HepG2 (cell line): Measurements from ENCODE around the gene DLST. TPM values are rescaled to one million over a fixed set of nuclear protein-coding genes. Genes with fewer than 3 reads are reported as not detected.

Experiments used
- ATAC-seq: fragments of 200-7000 bp; cut with Tn5 transposase; 3 replicates; pipeline ENCODE4 v1.9.1; 2020; ENCODE audit warnings: mild to moderate bottlenecking, moderate library complexity
- BruUV-seq: library from RNA; stranded (reverse); fragments of 400-500 nt; replicated peaks from 2 replicates; lab custom pipeline; 2021; lab: Mats Ljungman, UMichigan
- CTCF ChIA-PET: fragments of 300-600 bp; formaldehyde crosslinking; extraction: SDS; loops from one replicate; lab custom pipeline; 2021; ENCODE audit warnings: low total read pairs, inconsistent platforms, low intra/inter-chr PET ratio; lab: Yijun Ruan, JAX
- POLR2A ChIA-PET: fragments of 350-600 bp; sonication (Branson Sonifier 250); formaldehyde crosslinking; loops from one replicate; lab custom pipeline; 2020; ENCODE audit warnings: antibody characterized with exemption, inconsistent platforms; lab: Yijun Ruan, JAX
- DNase-seq: peaks from one replicate; pipeline ENCODE4 v3.0.0-alpha.2; 2015; ENCODE audit warnings: low spot score
- FAIRE-seq: peaks from 3 replicates; lab custom pipeline; 2011; peaks lifted over from hg19 to GRCh38; lab: Jason Lieb, UNC
- H2AFZ ChIP-seq: one replicate; pipeline ENCODE4 v1.6.1; 2011; ENCODE audit warnings: low read length, inconsistent platforms
- H3K27ac ChIP-seq: fragments of 300-600 bp; 3 replicates; pipeline ENCODE4 v1.8.0; 2011; ENCODE audit warnings: mixed run types, mild to moderate bottlenecking, mixed read lengths, low read length, inconsistent platforms; ENCODE audit not compliant: insufficient read depth; ENCODE audit errors: extremely low read length
- H3K27me3 ChIP-seq, 2 experiments: fragments of 200-600 bp in 1 of 2; 2 replicates in 1 of 2; 3 replicates in 1 of 2; pipeline versions ENCODE4 v1.6.0 to v1.8.0; 2011; ENCODE audit warnings: low read length in 2 of 2, mild to moderate bottlenecking in 2 of 2, moderate library complexity in 2 of 2, inconsistent platforms in 1 of 2; ENCODE audit not compliant: insufficient read depth in 2 of 2, control insufficient read depth in 1 of 2
- H3K36me3 ChIP-seq, 2 experiments: fragments of 200-600 bp in 1 of 2; replicated peaks in 1 of 2; 2 replicates in 1 of 2; 3 replicates in 1 of 2; pipeline versions ENCODE4 v1.5.1 to v1.8.0; 2011; ENCODE audit warnings: low read length in 2 of 2, inconsistent platforms in 1 of 2; ENCODE audit not compliant: insufficient read depth in 2 of 2, control insufficient read depth in 1 of 2
- H3K4me1 ChIP-seq: 2 replicates; pipeline ENCODE4 v1.5.1; 2012; ENCODE audit warnings: low read length, inconsistent platforms; ENCODE audit not compliant: insufficient read depth
- H3K4me2 ChIP-seq: 2 replicates; pipeline ENCODE4 v1.6.0; 2011; ENCODE audit warnings: low read depth, low read length, inconsistent platforms
- H3K4me3 ChIP-seq, 3 experiments: fragments of 200-600 bp in 1 of 3; sonication (generic), shearing (Covaris generic) in 1 of 3; replicated peaks in 1 of 3; 2 replicates each; pipeline ENCODE4 v1.5.1; 2011 to 2016; ENCODE audit warnings: low read length in 3 of 3, inconsistent platforms in 2 of 3, low read depth in 2 of 3, mild to moderate bottlenecking in 2 of 3, control low read depth in 1 of 3, mixed read lengths in 1 of 3; ENCODE audit not compliant: insufficient read depth in 1 of 3
- H3K79me2 ChIP-seq: one replicate; pipeline ENCODE4 v1.6.1; 2011; ENCODE audit warnings: low read length, inconsistent platforms; ENCODE audit not compliant: insufficient read depth
- H3K9ac ChIP-seq: 2 replicates; pipeline ENCODE4 v1.6.0; 2011; ENCODE audit warnings: mild to moderate bottlenecking, low read depth, low read length, inconsistent platforms; ENCODE audit not compliant: insufficient read depth
- H3K9me3 ChIP-seq: 2 replicates; pipeline ENCODE4 v1.5.1; 2012; ENCODE audit warnings: mild to moderate bottlenecking, low read length
- H4K20me1 ChIP-seq: 2 replicates; pipeline ENCODE4 v1.6.0; 2011; ENCODE audit warnings: inconsistent platforms, mild to moderate bottlenecking, low read length, moderate library complexity; ENCODE audit not compliant: insufficient read depth
- RFXAP ChIP-seq: sonication (generic); formaldehyde crosslinking; IDR thresholded peaks from 2 replicates; pipeline ENCODE4 v1.4.0; 2020; ENCODE audit warnings: missing genetic modification reagents, borderline replicate concordance
- SRY ChIP-seq: sonication (generic); formaldehyde crosslinking; IDR thresholded peaks from 2 replicates; pipeline ENCODE4 v1.8.0; 2022; ENCODE audit warnings: mild to moderate bottlenecking, missing genetic modification reagents
- ZNF121 ChIP-seq: sonication (generic); formaldehyde crosslinking; IDR thresholded peaks from 2 replicates; pipeline ENCODE4 v1.5.0; 2020; ENCODE audit warnings: mild to moderate bottlenecking, missing genetic modification reagents
- WGBS: methylation state at CpG from one replicate; pipeline ENCODE4 v1.1.6; 2017; ENCODE audit warnings: low lambda C conversion rate; 5-methylcytosine and 5-hydroxymethylcytosine counted together
- in situ Hi-C: cut with HindIII; loops from 2 replicates; pipeline ENCODE4 v1.10.0; 2017; ENCODE audit warnings: low pct_unique_long_range_greater_than_20kb; ENCODE audit not compliant: extremely low pct_ligation_motif_present
- intact Hi-C: fragments of 100-400 bp; cut with micrococcal nuclease; formaldehyde crosslinking; loops from one replicate; pipeline ENCODE4 v1.10.0; 2022; ENCODE audit not compliant: unreplicated experiment
- polyA plus RNA-seq, 8 experiments: library from polyadenylated mRNA; depleted of rRNA in 3 of 8; stranded (reverse) in 7 of 8; unstranded in 1 of 8; fragments of >200 nt; fragmentation: Illumina TruSeq in 4 of 8; extraction: Trizol in 4 of 8; gene quantifications; 2 replicates each; pipeline versions ENCODE4 v1.2.1 to v1.2.3, GENCODE V29; 2011 to 2016; ENCODE audit warnings: low read depth in 4 of 8, missing spikeins in 1 of 8, mixed read lengths in 1 of 8; ENCODE audit not compliant: insufficient read depth in 1 of 8
- total RNA-seq, 5 experiments: library from RNA; depleted of rRNA; stranded (reverse); fragments of >200 nt; fragmentation: Illumina TruSeq; extraction: Trizol; gene quantifications; 2 replicates each; pipeline ENCODE4 v1.2.3, GENCODE V29; 2016; ENCODE audit warnings: low read depth in 1 of 5
- TF ChIP-seq, protein P1 (sequence below): sonication (generic); formaldehyde crosslinking; IDR thresholded peaks from 2 replicates; pipeline ENCODE4 v1.5.0; 2020; ENCODE audit warnings: mild to moderate bottlenecking, missing genetic modification reagents

Gene DLST
- total and polyA plus RNA-seq, 2 of the 13 experiments (the other 11 are each of a cell fraction or from before 2014, with no cell fraction given) = 56.5 to 94.3 TPM

GRCh38 chr14:74856366-74856765 is 25.4 kb upstream of the DLST start (continued):
- TF ChIP-seq, protein P1, sequence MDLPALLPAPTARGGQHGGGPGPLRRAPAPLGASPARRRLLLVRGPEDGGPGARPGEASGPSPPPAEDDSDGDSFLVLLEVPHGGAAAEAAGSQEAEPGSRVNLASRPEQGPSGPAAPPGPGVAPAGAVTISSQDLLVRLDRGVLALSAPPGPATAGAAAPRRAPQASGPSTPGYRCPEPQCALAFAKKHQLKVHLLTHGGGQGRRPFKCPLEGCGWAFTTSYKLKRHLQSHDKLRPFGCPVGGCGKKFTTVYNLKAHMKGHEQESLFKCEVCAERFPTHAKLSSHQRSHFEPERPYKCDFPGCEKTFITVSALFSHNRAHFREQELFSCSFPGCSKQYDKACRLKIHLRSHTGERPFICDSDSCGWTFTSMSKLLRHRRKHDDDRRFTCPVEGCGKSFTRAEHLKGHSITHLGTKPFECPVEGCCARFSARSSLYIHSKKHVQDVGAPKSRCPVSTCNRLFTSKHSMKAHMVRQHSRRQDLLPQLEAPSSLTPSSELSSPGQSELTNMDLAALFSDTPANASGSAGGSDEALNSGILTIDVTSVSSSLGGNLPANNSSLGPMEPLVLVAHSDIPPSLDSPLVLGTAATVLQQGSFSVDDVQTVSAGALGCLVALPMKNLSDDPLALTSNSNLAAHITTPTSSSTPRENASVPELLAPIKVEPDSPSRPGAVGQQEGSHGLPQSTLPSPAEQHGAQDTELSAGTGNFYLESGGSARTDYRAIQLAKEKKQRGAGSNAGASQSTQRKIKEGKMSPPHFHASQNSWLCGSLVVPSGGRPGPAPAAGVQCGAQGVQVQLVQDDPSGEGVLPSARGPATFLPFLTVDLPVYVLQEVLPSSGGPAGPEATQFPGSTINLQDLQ (CRISPR knock-in tag) = no peak

DNA sequence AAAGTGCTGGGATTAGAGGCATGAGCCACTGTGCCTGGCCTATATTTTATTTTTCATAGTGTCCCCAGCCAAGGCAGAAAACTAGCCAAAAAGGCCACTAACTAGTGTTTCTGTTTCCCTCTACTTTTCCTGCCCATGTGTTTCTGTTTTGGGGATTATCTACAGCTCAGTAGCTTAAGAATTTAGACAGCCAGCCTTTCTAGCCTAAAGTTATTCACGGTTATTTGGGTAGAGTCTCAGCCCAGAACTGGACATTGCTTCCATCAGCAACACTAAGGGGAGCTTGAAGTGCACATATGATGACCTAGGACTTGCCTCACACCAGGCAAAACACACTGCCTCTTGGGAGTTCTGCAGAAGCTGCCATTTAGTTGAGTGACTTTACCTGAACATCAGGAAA is 23.7 kb upstream of the DLST start:
- TF ChIP-seq RFXAP (no peak), ZNF121 (CRISPR knock-in tag) (no peak), SRY (CRISPR knock-in tag) (no peak)
- H3K4me2 ChIP-seq = no peak overlapping the region
- H3K9ac ChIP-seq = no peak overlapping the region
- DNase-seq (no peak), ATAC-seq (no peak), FAIRE-seq (no peak)
- in situ Hi-C loops (no loop called here), intact Hi-C loops (no loop called here)
- ChIA-PET CTCF (no interaction called here), POLR2A (no interaction called here)
- no peaks in the 10 kb centered on the region for H3K4me1 ChIP-seq
- H4K20me1 ChIP-seq = no peaks in the 10 kb centered on the region
- H3K79me2 ChIP-seq = no peaks in the 10 kb centered on the region
- no peaks in the 10 kb centered on the region for H3K27me3 ChIP-seq
- no peak overlapping the region for H3K27ac ChIP-seq
- H3K36me3 ChIP-seq = no peaks in the 10 kb centered on the region; a peak in 1 of 5 replicates
- 50% methylated on average over 1 of the region's 1 CpG for WGBS
- H2AFZ ChIP-seq = no peak overlapping the region
- no peak overlapping the region for H3K4me3 ChIP-seq
- H3K9me3 ChIP-seq = no peaks in the 10 kb centered on the region
- BruUV-seq = no TSS peak
